GM18517 (cell line): ENCODE results near the gene C2CD4A.

Experiments used
- ATAC-seq: cut with Tn5 transposase; IDR thresholded peaks from one replicate; pipeline ENCODE4 v1.9.1; 2021; ENCODE audit warnings: mild to moderate bottlenecking, moderate library complexity; ENCODE audit not compliant: unreplicated experiment

C2CD4A gene

DNA sequence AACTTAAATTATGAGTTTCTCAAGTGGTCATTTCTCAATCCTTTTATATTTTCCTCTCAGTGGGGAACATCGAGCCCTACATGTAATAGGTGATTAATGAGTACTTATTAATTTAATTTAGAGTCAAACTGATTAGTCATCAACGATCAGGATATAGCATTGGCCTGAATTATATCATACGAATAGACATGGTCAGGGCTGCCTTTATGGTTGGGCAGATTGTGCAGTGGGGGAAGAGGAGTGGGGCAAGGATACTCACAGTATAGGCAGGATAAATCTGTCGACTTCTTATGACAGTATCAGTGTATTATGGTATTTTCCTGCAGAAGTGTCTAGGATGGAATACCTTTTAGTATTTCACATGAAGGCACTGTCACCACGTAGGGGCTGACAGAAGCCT, 27.0 kb downstream of the C2CD4A start:
- ATAC-seq = no peak

DNA sequence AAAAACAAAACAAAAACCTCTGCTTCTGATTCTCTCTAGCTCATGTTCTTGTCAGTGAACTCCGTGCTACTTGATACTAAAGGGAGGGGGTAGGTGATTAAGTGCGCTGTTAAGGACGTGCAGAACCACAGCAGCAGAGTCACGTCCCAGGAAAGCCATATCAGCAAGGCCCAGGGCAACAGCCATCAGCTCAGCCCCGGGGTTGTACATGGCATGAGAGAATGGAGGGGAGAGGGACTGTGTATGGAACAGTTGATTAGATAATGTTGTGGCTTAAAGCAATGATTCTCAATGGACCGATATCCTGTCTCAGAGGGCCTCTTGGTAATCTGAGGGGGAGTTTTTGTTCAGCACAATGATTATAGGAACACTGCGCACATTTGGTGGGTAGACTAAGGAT, 27.6 kb downstream of the C2CD4A start:
- no peak for ATAC-seq

DNA sequence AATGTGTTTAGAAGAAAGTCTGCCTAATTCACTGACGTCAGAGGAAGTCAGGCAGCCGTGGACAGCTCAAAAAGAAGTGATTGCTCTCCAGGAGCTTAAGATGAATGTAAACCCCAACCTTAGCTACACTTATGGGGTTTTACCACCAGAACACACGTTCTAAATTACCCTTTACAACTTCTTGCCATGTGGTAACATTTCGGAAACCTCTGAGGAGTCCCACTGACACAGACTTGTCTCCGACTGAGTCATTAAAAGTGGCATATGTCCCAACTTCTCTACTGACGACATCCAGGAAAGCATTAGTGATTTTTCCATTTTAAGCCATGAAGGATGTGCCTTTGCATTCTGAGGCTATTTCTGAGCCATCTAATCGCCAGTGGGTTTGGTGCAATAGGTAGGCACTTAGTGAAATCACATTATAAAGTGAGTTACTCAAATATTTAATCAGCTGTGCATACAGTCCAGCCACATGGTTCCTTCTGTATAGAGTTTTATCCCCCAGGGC, 32.4 kb downstream of the C2CD4A start:
- no peak for ATAC-seq

- no peak for ATAC-seq
Observed at GRCh38 chr15:62103431-62103830, 36.7 kb downstream of the C2CD4A start.

DNA sequence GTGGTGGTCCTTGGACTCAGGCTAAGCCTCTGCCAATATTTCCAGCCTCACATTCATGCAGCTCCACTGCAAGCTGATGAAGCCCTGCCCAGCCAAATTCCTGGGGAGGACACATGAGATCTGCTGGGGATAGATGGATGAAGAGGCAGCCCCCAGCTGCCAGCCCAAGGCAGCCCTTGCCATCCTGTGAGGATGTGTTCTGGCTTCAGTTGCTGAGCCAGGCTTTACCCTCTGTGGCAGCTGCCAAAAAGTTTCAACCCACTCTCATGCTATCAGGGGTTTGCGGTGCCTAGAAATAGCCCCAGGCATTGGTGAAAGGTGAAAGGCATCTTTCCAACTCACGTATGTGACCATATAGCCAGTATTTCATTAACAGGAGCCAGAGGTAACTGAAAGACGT, 37.6 kb downstream of the C2CD4A start:
- no peak for ATAC-seq

DNA sequence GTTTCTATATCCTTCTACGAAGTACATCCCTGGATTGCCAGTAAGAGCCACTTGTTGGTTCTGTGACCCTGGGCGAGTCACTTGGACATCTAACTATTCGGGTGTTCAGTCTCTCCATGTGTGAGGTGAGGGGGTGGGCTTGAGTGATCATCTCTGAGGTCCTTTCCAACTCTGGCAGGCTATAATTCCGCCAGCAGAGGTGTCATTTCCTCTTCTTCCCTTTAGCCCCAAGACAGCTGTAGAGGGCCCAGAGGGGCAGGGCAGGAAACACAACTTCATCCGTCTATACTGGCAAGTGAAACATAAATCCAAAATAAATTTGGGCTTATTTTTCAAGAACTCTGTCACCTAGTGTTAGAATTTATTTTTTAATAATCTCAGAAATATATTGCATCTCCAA, 38.1 kb downstream of the C2CD4A start:
- ATAC-seq = no peak

GRCh38 chr15:62105266-62105665, 38.5 kb downstream of the C2CD4A start:
- no peak for ATAC-seq

GRCh38 chr15:62106096-62106495, 39.3 kb downstream of the C2CD4A start:
- no peak for ATAC-seq

DNA sequence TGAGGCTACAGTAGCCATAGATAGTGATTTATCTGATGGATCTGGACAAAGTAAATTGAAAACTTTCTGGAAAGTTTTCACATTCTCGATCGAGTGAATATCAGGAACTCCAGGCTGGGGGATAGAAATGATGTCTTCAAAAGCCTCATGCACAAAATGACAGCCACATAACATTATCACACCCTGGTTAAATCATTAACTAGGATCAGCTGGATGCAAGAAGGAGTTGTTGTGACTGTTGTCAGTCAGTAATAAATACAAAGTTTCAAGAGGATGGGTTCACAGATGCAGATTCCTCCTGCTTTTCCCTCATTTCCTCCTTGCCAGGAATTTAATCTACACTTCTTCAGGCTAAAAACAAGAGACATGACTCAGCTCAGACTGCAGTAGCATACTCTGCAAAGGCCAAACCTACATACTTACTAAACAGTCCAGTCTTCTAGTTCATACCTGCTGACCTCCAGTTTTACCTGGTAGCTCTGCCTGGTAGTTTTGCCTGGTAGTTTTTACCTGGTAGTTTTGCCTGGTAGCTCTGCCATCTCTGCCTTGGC, 40.9 kb downstream of the C2CD4A start:
- ATAC-seq = no peak

DNA sequence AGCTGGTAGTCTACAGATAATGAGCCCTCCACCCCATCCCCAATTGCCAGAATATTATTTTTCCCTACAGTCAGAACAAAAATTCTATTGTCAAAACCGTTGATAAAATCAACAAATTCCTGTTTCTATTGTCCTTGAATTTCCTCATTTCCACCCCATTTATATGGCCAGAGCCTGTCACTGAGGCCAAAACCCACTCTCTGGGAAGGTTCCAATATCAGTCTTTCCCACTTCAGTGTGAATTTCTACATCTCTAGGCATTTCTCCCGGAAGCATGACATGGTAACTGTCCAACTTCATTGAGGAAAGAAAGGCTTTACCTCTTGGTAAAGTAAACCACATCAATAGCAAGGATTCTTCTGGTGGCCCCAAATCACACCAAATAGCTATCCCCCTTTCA, 41.6 kb downstream of the C2CD4A start:
- no peak for ATAC-seq

GRCh38 chr15:62109437-62109836, 42.7 kb downstream of the C2CD4A start:
- no peak for ATAC-seq

DNA sequence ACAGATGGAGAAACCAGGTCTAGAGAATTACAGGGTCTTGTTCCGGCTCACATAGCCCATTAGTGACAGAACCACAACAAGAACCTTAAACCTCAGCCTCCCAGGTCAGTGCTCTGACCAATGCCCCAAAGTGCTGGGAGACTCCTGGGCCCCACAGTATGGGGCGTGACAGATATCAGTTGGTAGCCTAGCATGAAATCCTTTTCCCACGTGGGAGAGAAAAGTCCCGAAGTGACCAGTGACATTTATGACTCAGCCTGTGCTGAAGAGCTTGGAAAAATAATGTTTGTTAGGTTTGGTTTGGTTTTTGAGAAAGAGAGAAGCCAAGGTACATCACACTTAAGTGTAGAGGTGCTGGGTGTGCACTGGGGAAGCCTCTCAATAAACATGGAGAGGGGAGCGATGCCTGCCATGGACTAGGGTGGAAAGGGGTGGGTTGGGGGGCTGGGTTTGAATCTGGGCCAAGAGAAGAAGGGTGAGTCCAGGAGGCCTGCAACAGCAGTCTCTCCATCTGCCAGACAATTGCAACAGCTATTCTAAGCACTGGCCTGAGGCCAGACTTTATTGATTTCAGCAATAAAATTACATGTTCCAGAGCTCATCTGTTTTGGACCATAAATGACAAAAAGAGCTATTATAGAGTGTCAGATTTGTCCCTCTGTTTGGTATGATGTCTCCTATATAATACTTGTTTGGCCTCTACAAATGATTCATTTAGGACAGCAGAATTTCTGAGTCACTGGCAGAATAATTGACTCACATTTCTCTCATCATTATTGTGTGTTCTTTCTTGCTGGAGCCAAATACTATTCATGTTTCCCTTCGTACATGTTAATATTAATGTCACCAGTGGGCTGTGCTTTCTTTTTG, 43.4 kb downstream of the C2CD4A start:
- ATAC-seq = no peak

DNA sequence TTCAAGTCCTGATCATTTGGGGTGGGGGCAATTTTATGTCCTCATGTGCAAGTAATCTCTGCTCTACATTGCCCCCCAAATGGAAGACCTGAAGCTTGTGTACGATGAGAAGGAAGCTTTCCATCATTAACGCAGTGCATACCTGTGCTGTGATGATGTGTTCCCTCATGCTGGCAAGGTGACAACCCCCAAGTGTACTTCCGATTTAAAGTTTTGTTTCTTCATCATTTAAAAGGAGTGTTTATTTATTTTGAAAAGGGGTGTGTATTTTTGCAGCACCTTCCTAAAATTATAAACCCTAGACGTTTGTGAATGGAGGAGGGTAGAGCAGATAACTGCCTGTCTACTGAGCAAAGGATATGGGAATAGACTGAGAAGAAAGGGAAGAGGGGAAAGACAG, 45.3 kb downstream of the C2CD4A start:
- ATAC-seq = no peak

- no peak for ATAC-seq
Observed at GRCh38 chr15:62112616-62113593, 46.1 kb downstream of the C2CD4A start.

DNA sequence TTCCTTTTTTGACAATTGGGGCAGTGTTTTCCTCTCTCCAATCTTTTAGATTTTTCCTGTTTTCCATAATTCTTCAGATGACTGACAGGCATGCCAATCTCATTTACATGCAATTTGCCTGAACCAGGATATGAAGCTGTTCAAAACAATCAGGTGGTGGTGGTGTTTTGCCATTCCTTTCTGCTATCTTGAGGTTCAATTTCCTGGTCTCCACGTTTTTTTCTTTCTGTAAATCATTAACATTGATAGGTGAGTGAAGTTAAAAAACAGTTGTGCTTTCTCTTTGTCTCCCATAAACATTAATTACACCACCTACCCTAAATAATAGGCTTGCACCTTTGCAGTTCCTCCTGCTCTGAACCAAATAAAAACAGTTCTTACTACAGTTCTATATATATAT, 49.1 kb downstream of the C2CD4A start:
- ATAC-seq = no peak

DNA sequence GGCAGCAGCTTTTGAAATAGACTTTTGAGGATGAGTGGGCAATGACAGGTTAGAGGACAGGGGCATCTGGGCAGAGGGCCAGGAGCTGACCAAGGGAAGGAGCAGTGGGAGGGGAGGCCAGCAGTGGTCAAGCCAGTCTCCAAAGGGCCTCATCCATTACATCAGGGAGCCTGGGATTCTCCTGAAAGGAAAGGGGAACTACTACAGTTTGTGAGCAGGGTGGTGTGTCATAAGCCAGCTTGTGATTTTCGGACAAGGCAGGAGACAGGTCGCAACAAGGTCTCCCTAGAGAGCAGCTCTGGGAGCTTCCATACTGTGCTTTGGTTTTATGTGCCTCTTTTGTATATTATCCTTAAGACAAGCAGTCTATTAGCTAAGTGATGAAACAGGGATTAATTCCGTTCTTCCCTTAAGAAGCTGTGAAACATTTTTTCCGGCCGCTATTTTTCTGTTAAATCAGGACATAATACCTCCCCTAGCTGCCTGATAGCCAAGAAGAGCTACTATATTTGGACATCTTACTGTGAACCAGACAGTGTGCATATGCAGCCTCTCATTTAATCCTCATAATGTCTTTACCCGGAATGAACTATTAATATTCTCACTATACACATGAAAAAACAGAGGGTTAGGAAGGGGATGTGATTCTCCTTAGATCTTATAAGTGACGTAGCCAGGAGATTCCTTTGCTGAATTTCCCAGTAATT, 51.9 kb downstream of the C2CD4A start:
- ATAC-seq = no peak

DNA sequence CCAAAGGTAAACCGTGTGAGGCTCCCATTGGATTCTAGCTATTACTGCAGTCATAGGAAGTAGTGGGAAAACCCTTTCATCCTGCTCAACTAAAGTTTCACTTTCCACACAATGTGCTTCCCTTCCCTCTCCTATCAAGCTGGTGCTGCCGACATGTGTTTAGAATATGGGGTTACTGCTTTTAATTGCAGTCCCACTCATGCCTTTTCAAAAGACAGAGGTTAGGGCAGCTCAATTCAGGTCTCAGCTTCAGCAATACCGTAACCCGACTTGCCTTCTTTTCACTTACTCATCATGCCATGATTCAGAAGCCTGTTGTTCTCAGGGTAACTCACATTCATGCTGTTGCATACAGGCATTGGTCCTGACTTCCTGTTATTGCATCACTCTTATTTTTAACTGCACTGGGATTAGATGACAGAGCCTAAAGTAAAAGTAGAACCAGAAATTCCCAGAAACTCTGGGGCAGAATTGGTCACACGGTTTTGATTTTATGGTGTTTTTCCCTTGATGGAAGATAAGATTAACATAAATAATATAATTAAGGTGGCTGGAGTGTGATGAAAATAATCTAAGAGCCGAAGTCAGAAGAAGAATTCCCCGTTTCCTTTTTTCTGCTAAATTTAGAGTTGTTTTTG, 52.6 kb downstream of the C2CD4A start:
- no peak for ATAC-seq

DNA sequence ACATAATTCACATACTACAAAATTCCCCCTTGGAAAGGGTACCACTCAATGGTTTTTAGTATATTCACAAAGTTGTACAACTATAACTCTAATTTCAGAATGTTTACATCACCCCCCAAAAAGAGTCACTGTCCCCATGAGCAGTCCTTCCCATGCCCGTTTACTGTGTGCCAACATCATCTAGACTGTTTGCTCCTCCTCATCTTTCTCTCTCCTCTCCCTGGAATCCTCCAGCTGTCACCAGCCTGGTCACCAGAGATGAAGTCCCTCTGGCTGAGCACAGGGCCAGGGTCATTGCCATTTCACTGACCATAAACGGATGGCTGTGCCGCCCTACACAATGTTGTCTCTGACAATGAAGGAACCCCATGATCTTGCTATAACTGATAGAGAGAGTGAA, 53.1 kb downstream of the C2CD4A start:
- no peak for ATAC-seq
